OCI-LY1 (cell line): ENCODE data around the gene FHIT.

Experiments
- H2AFZ ChIP-seq: fragments of 200-600 bp; sonication (generic), shearing (Covaris generic); 2 replicates; pipeline ENCODE4 v1.6.0; 2014; ENCODE audit warnings: antibody characterized with exemption, mild to moderate bottlenecking, low read length
- H3F3A ChIP-seq: fragments of 200-600 bp; sonication (generic), shearing (Covaris generic); 2 replicates; pipeline ENCODE4 v1.6.0; 2014; ENCODE audit warnings: mild to moderate bottlenecking, antibody characterized with exemption, low read length, moderate library complexity; ENCODE audit not compliant: insufficient read depth
- H3K27ac ChIP-seq: fragments of 200-600 bp; sonication (generic); 2 replicates; pipeline ENCODE4 v1.5.1; 2014; ENCODE audit warnings: low read length, mixed run types, mild to moderate bottlenecking, low read depth; ENCODE audit not compliant: poor library complexity, severe bottlenecking
- H3K27me3 ChIP-seq: fragments of 200-600 bp; sonication (generic); 2 replicates; pipeline ENCODE4 v1.6.0; 2014; ENCODE audit warnings: antibody characterized with exemption, mild to moderate bottlenecking, low read length, moderate library complexity; ENCODE audit not compliant: insufficient read depth
- H3K36me3 ChIP-seq: fragments of 200-600 bp; sonication (generic); 2 replicates; pipeline ENCODE4 v1.6.1; 2014; ENCODE audit warnings: mild to moderate bottlenecking, antibody characterized with exemption, low read length, moderate library complexity, mixed read lengths; ENCODE audit not compliant: insufficient read depth
- H3K4me1 ChIP-seq: fragments of 200-600 bp; sonication (generic); 2 replicates; pipeline ENCODE4 v1.5.1; 2014; ENCODE audit warnings: mild to moderate bottlenecking, low read length, moderate library complexity; ENCODE audit not compliant: insufficient read depth, severe bottlenecking
- H3K4me2 ChIP-seq: fragments of 200-600 bp; sonication (generic), shearing (Covaris generic); 2 replicates; pipeline ENCODE4 v1.6.1; 2014; ENCODE audit warnings: low read length
- H3K4me3 ChIP-seq: fragments of 200-600 bp; sonication (generic); 2 replicates; pipeline ENCODE4 v1.5.1; 2014; ENCODE audit warnings: low read length, low read depth, mild to moderate bottlenecking, mixed read lengths; ENCODE audit not compliant: poor library complexity, severe bottlenecking
- H3K79me2 ChIP-seq: fragments of 200-600 bp; shearing (Covaris generic); 2 replicates; pipeline ENCODE4 v1.6.1; 2016; ENCODE audit warnings: mixed run types, low read length, mixed read lengths; ENCODE audit not compliant: insufficient read depth
- H3K9ac ChIP-seq: fragments of 200-600 bp; sonication (generic), shearing (Covaris generic); 2 replicates; pipeline ENCODE4 v1.6.1; 2014; ENCODE audit warnings: mild to moderate bottlenecking, low read length, mixed read lengths
- H3K9me2 ChIP-seq: fragments of 200-600 bp; sonication (generic), shearing (Covaris generic); 2 replicates; pipeline ENCODE4 v1.6.1; 2014; ENCODE audit warnings: low read depth, mild to moderate bottlenecking, low read length, mixed read lengths
- H3K9me3 ChIP-seq: fragments of 200-600 bp; shearing (Covaris generic); 2 replicates; pipeline ENCODE4 v1.6.1; 2014; ENCODE audit warnings: low read length, mixed read lengths
- H4K20me1 ChIP-seq: fragments of 200-600 bp; sonication (generic), shearing (Covaris generic); 2 replicates; pipeline ENCODE4 v1.6.0; 2016; ENCODE audit warnings: mild to moderate bottlenecking, low read length; ENCODE audit not compliant: insufficient read depth
- CTCF ChIP-seq: fragments of 200-600 bp; sonication (generic), shearing (Covaris generic); IDR thresholded peaks from 2 replicates; pipeline ENCODE4 v1.5.1; 2017; ENCODE audit warnings: mild to moderate bottlenecking, antibody characterized with exemption, low read length, moderate library complexity, mixed read lengths
- EZH2 ChIP-seq: fragments of 200-600 bp; sonication (generic), shearing (Covaris generic); IDR thresholded peaks from 2 replicates; pipeline ENCODE4 v1.8.0; 2017; ENCODE audit warnings: borderline replicate concordance, mixed run types, mild to moderate bottlenecking, antibody characterized with exemption, low read length, moderate library complexity, mixed read lengths

FHIT gene

GRCh38 chr3:60131618-60132017, 1119.6 kb downstream of the FHIT start:
- no peaks in the 10 kb centered on the region for H3K27me3 ChIP-seq
- no peak overlapping the region for H3K4me3 ChIP-seq
- no peaks in the 10 kb centered on the region for H3K79me2 ChIP-seq
- no peak overlapping the region for H3K9ac ChIP-seq
- no peaks in the 10 kb centered on the region for H3K4me1 ChIP-seq
- H3F3A ChIP-seq = no peaks in the 10 kb centered on the region
- no peak overlapping the region for H2AFZ ChIP-seq
- no peaks in the 10 kb centered on the region for H4K20me1 ChIP-seq
- no peaks in the 10 kb centered on the region for H3K36me3 ChIP-seq
- H3K4me2 ChIP-seq = no peak overlapping the region
- no peaks in the 10 kb centered on the region for H3K9me2 ChIP-seq
- H3K9me3 ChIP-seq = no peaks in the 10 kb centered on the region
- TF ChIP-seq CTCF (no peak), EZH2 (no peak)
- no peak overlapping the region for H3K27ac ChIP-seq

- H4K20me1 ChIP-seq = no peaks in the 10 kb centered on the region
- no peak overlapping the region for H3K9ac ChIP-seq
- H3F3A ChIP-seq = no peaks in the 10 kb centered on the region
- H3K4me2 ChIP-seq = no peak overlapping the region
- no peaks in the 10 kb centered on the region for H3K79me2 ChIP-seq
- no peak overlapping the region for H2AFZ ChIP-seq
- no peak overlapping the region for H3K4me3 ChIP-seq
- no peaks in the 10 kb centered on the region for H3K9me2 ChIP-seq
- H3K36me3 ChIP-seq = no peaks in the 10 kb centered on the region
- TF ChIP-seq EZH2 (no peak), CTCF (no peak)
- H3K27ac ChIP-seq = no peak overlapping the region
- H3K27me3 ChIP-seq = no peaks in the 10 kb centered on the region
- H3K9me3 ChIP-seq = no peaks in the 10 kb centered on the region
- no peaks in the 10 kb centered on the region for H3K4me1 ChIP-seq
Observed at GRCh38 chr3:60126511-60127304, 1124.5 kb downstream of the FHIT start.

GRCh38 chr3:60125686-60126085, 1125.6 kb downstream of the FHIT start:
- no peaks in the 10 kb centered on the region for H3K27me3 ChIP-seq
- no peak overlapping the region for H3K4me3 ChIP-seq
- H3K79me2 ChIP-seq = no peaks in the 10 kb centered on the region
- H3K4me1 ChIP-seq = no peaks in the 10 kb centered on the region
- H3K9me2 ChIP-seq = no peaks in the 10 kb centered on the region
- no peak for TF ChIP-seq EZH2
- no peak for TF ChIP-seq CTCF
- no peak overlapping the region for H3K9ac ChIP-seq
- H3K36me3 ChIP-seq = no peaks in the 10 kb centered on the region
- no peaks in the 10 kb centered on the region for H3K9me3 ChIP-seq
- no peaks in the 10 kb centered on the region for H4K20me1 ChIP-seq
- H3K4me2 ChIP-seq = no peak overlapping the region
- no peaks in the 10 kb centered on the region for H3F3A ChIP-seq
- no peak overlapping the region for H2AFZ ChIP-seq
- H3K27ac ChIP-seq = no peak overlapping the region
